Activated CD8-positive, alpha-beta T cell treated with anti-CD3 and anti-CD28 coated beads for 36 hours (primary cell): ENCODE data around the gene RHEX. TPM values are rescaled to one million over a fixed set of nuclear protein-coding genes. Genes with fewer than 3 reads are reported as not detected.

ENCODE experiments used
- ATAC-seq: fragments of 200-7000 bp; cut with Tn5 transposase; one replicate; pipeline ENCODE4 v1.10.0; 2021; ENCODE audit warnings: mild to moderate bottlenecking, moderate library complexity
- CTCF ChIA-PET: fragments of 350-600 bp; sonication (Branson Sonifier 250); formaldehyde crosslinking; loops from one replicate; lab custom pipeline; 2021; ENCODE audit warnings: antibody characterized with exemption; lab: Charles Lee
- POLR2A ChIA-PET: fragments of 350-600 bp; sonication (Branson Sonifier 250); formaldehyde crosslinking; loops from one replicate; lab custom pipeline; 2021; ENCODE audit warnings: antibody characterized with exemption; lab: Charles Lee
- DNase-seq: peaks from one replicate; pipeline ENCODE4 v3.0.0-alpha.2; 2020
- H3K27ac Mint-ChIP-seq: one replicate; pipeline ENCODE4 v1.8.0; 2021; ENCODE audit warnings: mild to moderate bottlenecking, mixed read lengths
- H3K27me3 Mint-ChIP-seq: one replicate; pipeline ENCODE4 v1.8.0; 2021; ENCODE audit warnings: mixed read lengths
- H3K36me3 Mint-ChIP-seq: one replicate; pipeline ENCODE4 v1.8.0; 2021; ENCODE audit warnings: low read depth, mixed read lengths
- H3K4me1 Mint-ChIP-seq: one replicate; pipeline ENCODE4 v1.8.0; 2021; ENCODE audit warnings: low read depth, mixed read lengths
- H3K4me3 Mint-ChIP-seq: one replicate; pipeline ENCODE4 v1.8.0; 2021; ENCODE audit warnings: mild to moderate bottlenecking, moderate library complexity, mixed read lengths
- H3K9me3 Mint-ChIP-seq: one replicate; pipeline ENCODE4 v1.8.0; 2021; ENCODE audit warnings: mixed read lengths
- intact Hi-C: fragments of 100-400 bp; cut with micrococcal nuclease; formaldehyde crosslinking; loops from one replicate; pipeline ENCODE4 v1.10.0; 2022
- total RNA-seq, 2 experiments: library from RNA; stranded (reverse); gene quantifications; one replicate each; pipeline ENCODE4 v1.2.3, GENCODE V29; 2021
- TF ChIP-seq, protein P1 (sequence below): fragments of 200-600 bp; IDR thresholded peaks from one replicate; pipeline ENCODE4 v1.8.0; 2022; ENCODE audit warnings: antibody characterized with exemption, mild to moderate bottlenecking

Gene RHEX
- total RNA-seq, 2 experiments from 2014 or later: not detected

DNA sequence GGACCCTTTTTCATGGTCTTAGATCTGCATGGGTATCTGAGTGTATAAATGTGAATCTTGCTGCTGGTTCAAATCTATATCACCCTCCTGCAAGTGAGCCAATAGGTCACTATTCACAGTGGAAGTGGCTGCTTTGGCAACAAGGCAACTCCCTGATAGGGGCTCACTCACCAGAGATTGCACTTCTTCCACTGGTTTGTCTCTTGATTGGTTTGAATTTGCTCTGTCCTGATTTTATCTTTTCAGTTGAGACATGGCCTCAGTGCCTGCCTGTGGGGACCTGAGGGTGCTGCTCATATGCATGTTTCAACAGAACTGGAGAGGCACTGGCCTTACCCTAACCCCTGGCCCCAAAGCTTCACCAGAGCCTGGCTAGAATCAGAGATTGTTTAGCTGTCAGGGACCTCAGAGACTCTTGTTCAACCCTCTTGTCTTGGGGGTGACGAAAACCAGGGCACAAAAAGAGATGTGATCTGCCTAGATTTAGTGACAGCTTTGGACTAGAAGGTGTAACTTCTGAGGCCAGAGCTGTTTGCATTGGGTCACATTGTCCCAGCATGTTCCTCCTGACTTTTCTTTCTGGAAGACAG, 47.3 kb downstream of the RHEX start:
- no peak overlapping the region for H3K4me3 Mint-ChIP-seq
- intact Hi-C loops: no loop called here
- ATAC-seq (no peak), DNase-seq (no peak)
- no peaks in the 10 kb centered on the region for H3K36me3 Mint-ChIP-seq
- CTCF ChIA-PET: interaction anchor here (1.0 to 12.8 kb wide), 3 partner anchors 69 to 123 kb away, joined by 3 to 236 read pairs (median 16); no protein-coding TSS in a partner anchor
- H3K27ac Mint-ChIP-seq: no peak overlapping the region
- H3K27me3 Mint-ChIP-seq: peaks cover 12% of the 10 kb centered on the region
- H3K9me3 Mint-ChIP-seq: no peaks in the 10 kb centered on the region
- POLR2A ChIA-PET: no interaction called here
- TF ChIP-seq, protein P1, sequence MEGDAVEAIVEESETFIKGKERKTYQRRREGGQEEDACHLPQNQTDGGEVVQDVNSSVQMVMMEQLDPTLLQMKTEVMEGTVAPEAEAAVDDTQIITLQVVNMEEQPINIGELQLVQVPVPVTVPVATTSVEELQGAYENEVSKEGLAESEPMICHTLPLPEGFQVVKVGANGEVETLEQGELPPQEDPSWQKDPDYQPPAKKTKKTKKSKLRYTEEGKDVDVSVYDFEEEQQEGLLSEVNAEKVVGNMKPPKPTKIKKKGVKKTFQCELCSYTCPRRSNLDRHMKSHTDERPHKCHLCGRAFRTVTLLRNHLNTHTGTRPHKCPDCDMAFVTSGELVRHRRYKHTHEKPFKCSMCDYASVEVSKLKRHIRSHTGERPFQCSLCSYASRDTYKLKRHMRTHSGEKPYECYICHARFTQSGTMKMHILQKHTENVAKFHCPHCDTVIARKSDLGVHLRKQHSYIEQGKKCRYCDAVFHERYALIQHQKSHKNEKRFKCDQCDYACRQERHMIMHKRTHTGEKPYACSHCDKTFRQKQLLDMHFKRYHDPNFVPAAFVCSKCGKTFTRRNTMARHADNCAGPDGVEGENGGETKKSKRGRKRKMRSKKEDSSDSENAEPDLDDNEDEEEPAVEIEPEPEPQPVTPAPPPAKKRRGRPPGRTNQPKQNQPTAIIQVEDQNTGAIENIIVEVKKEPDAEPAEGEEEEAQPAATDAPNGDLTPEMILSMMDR: no peak
- no peaks in the 10 kb centered on the region for H3K4me1 Mint-ChIP-seq

DNA sequence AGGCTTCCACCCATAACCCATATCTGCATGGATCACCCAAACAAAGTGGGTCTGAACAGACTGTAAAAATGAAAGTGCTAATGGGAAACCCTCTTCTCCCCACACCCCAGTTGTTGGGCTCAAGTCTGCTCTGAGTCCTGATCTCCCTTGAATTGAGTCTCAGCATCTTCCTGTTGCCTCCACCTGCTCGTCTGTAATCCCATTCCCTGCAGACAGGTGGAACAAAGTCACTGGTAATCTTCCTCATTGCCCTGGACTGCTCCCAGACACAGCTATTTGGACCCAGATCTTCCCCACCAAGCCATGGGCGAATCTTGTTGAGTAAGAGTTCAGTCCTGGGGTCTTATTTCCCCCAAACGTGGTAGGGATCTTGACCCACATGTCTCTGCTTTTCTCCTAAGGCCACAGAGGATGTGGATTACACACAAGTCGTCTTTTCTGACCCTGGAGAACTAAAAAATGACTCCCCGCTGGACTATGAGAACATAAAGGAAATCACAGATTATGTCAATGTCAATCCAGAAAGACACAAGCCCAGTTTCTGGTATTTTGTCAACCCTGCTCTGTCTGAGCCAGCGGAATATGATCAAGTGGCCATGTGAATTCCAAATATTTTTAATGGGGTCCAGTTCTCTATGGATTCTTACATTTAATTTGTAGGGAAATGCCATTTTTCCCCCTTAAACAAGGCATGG, 48.5 kb downstream of the RHEX start:
- ATAC-seq (no peak), DNase-seq (no peak)
- intact Hi-C loops: no loop called here
- ChIA-PET CTCF (interaction anchor here (1.5 to 12.8 kb wide), 4 partner anchors 9 to 124 kb away, joined by 6 to 236 read pairs (median 12); no protein-coding TSS in a partner anchor), POLR2A (no interaction called here)
- H3K27ac Mint-ChIP-seq: no peak overlapping the region
- H3K4me1 Mint-ChIP-seq: no peaks in the 10 kb centered on the region
- TF ChIP-seq, protein P1: no peak
- no peaks in the 10 kb centered on the region for H3K36me3 Mint-ChIP-seq
- H3K27me3 Mint-ChIP-seq: peaks cover 12% of the 10 kb centered on the region
- no peaks in the 10 kb centered on the region for H3K9me3 Mint-ChIP-seq
- H3K4me3 Mint-ChIP-seq: no peak overlapping the region

DNA sequence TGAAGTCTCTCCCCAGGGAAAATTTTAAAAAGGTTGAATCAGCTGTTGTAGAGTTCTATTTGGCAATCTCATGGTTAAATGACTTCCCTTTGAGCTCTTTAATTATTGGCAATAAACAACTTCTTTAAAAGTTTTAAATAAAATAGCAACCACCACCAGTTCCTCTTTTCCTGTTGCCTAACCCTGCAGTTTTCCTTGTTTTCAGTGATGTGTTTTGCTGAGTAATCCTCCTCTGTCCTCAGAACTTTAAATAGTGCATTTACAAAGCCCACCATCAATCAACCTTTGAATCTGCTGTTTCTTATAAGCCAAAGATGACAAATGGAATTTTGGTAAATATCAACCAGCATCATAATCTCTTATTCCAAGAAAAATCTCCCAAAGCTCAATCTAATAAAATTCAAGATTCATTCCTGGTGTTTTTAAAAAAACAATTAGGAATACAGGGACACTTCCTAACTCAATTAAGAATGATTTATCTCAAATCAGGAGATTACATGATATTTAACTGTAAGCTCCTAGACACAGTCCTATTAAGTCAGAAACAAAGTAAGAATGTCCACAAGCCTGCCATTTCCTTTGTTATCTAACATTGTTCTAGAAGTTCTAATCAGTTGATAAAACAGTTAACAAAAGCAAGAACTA, 49.4 kb downstream of the RHEX start:
- H3K27ac Mint-ChIP-seq: no peak overlapping the region
- CTCF ChIA-PET: interaction anchor here (1.1 to 12.8 kb wide), 7 partner anchors 10 to 184 kb away, joined by 3 to 236 read pairs (median 6); no protein-coding TSS in a partner anchor
- intact Hi-C loops: no loop called here

DNA sequence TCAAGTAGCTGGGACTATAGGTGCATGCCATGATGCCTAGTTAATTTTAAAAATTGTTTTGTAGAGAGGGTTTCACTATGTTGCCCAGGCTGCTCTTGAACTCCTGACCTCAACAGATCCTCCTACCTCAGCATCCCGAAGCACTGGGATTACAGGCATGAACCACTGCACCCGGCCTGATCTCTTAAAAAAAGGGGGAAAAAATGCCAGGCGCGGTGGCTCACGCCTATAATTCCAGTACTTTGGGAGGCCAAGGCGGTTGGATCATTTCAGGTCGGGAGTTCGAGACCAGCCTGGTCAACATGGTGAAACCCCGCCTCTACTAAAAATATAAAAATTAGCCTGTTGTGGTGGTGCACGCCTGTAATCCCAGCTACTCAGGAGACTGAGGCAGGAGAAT, 51.0 kb downstream of the RHEX start:
- H3K4me1 Mint-ChIP-seq: no peaks in the 10 kb centered on the region
- TF ChIP-seq, protein P1: no peak
- ChIA-PET POLR2A (no interaction called here), CTCF (interaction anchor here (0.9 to 12.8 kb wide), 5 partner anchors 14 to 119 kb away, joined by 3 to 236 read pairs (median 4); no protein-coding TSS in a partner anchor)
- H3K27ac Mint-ChIP-seq: no peak overlapping the region
- H3K4me3 Mint-ChIP-seq: no peak overlapping the region
- peaks cover 2% of the 10 kb centered on the region for H3K27me3 Mint-ChIP-seq
- no peaks in the 10 kb centered on the region for H3K9me3 Mint-ChIP-seq
- no peak for ATAC-seq
- intact Hi-C loops: loop anchor here (2.0 kb wide), 1 partner anchor 73 kb away; no protein-coding TSS in a partner anchor
- no peaks in the 10 kb centered on the region for H3K36me3 Mint-ChIP-seq
- DNase-seq: no peak

More for the DNA sequence above, 49.4 kb downstream of the RHEX start:
- no peak for DNase-seq
- Mint-ChIP-seq H3K27me3 (peaks cover 8% of the 10 kb centered on the region), H3K4me3 (no peak overlapping the region), H3K36me3 (no peaks in the 10 kb centered on the region), H3K9me3 (no peaks in the 10 kb centered on the region), H3K4me1 (no peaks in the 10 kb centered on the region)
- no peak for ATAC-seq
- POLR2A ChIA-PET: no interaction called here
- TF ChIP-seq, protein P1: no peak
